Large intestine (tissue), 3 donors: ENCODE results near the gene NUDT14. TPM values are rescaled to one million over a fixed set of nuclear protein-coding genes. Genes with fewer than 3 reads are reported as not detected.

Source experiments
- DNase-seq, 2 donors: peaks; one replicate each; pipeline versions ENCODE4 v3.0.0 to v3.0.0-alpha.2; 2013
- H3K27ac ChIP-seq: one replicate; pipeline ENCODE4 v1.5.1; 2013; ENCODE audit warnings: low read length
- H3K27me3 ChIP-seq: 2 replicates; pipeline ENCODE4 v1.6.1; 2013; ENCODE audit warnings: low read length; ENCODE audit not compliant: control insufficient read depth, insufficient read depth
- H3K36me3 ChIP-seq: 2 replicates; pipeline ENCODE4 v1.6.1; 2013; ENCODE audit warnings: low read length; ENCODE audit not compliant: control insufficient read depth, insufficient read depth
- H3K4me1 ChIP-seq: one replicate; pipeline ENCODE4 v1.6.1; 2013; ENCODE audit warnings: low read length; ENCODE audit not compliant: control insufficient read depth, insufficient read depth
- H3K4me3 ChIP-seq: one replicate; pipeline ENCODE4 v1.5.1; 2013; ENCODE audit warnings: low read length
- H3K9me3 ChIP-seq: one replicate; pipeline ENCODE4 v1.6.1; 2013; ENCODE audit warnings: mild to moderate bottlenecking, low read depth, low read length, moderate library complexity; ENCODE audit not compliant: control insufficient read depth
- WGBS: methylation state at CpG from one replicate; pipeline ENCODE4 v1.1.5; 2013; ENCODE audit warnings: low lambda C conversion rate; ENCODE audit not compliant: insufficient coverage; 5-methylcytosine and 5-hydroxymethylcytosine counted together
- polyA plus RNA-seq: library from polyadenylated mRNA; unstranded; fragments of 120-200 nt; gene quantifications from one replicate; pipeline ENCODE4 v1.2.1, GENCODE V29; 2013

The NUDT14 gene
- polyA plus RNA-seq, 1 donor, result 64.4 TPM

DNA sequence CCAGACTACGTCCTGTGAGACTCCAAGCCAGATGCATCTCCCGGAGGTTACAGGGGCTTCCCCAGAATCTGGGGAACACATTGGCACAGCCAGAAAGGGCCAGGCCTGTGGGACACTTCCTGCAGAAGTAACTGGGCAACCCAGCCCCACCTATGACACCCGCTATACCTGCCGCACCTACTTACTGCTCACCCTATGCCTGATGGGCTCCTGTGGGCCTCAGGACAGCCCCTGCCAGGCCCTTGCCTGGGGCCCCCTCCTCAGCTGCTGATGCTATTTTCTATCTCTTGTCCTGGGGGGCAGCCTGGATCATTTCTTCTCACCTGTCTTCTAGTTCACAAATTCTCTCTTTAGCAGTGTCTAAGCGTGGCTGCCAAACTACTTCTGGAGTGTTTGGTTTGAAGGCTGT, 41.3 kb downstream of the NUDT14 start:
- H3K27ac ChIP-seq, result no peak overlapping the region
- peaks cover 2% of the 10 kb centered on the region for H3K36me3 ChIP-seq
- H3K4me3 ChIP-seq, result no peak overlapping the region
- H3K4me1 ChIP-seq, result no peaks in the 10 kb centered on the region
- DNase-seq, result no peak
- WGBS, result 100% methylated on average over 1 of the region's 5 CpGs
- peaks cover 23% of the 10 kb centered on the region for H3K9me3 ChIP-seq
- H3K27me3 ChIP-seq, result no peaks in the 10 kb centered on the region

- Histone ChIP-seq H3K36me3 (peaks cover 2% of the 10 kb centered on the region), H3K9me3 (peaks cover 23% of the 10 kb centered on the region), H3K27me3 (no peaks in the 10 kb centered on the region), H3K4me3 (no peak overlapping the region), H3K4me1 (no peaks in the 10 kb centered on the region), H3K27ac (no peak overlapping the region)
- no CpG with 5 or more reads among the region's 10 CpGs for WGBS
- DNase-seq, result no peak
These were observed 41.8 kb downstream of the NUDT14 start for GRCh38 chr14:105139212-105139825.

DNA sequence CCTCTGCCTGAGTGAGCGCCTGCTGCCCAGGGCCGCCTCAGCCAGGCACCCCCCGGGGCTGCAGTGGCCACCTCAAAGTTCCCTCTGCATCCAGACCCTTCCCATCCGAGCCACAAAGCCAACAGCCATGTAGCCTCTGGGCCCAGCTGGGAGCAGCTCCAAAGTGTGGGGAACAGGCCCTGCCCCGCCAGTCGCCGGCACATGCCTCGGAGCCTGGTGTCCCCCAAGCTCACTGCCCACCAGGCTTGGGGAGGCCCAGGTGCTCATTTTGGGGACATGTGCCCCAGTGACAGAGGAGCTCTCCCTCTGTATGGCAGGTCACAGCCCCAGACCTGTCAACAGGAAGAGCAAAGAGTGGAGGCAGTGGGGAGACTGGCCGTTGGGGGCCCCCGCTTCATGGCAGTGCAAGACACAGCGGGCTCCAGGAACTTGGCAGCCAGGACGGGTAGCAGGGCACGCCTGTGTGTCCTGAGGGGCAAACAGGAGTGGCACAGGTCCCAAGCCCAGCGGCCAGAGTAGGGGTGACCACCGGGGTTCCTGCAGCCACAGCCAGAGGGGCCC, 42.5 kb downstream of the NUDT14 start:
- H3K9me3 ChIP-seq, result peaks cover 23% of the 10 kb centered on the region
- no peak overlapping the region for H3K27ac ChIP-seq
- no peaks in the 10 kb centered on the region for H3K4me1 ChIP-seq
- H3K4me3 ChIP-seq, result no peak overlapping the region
- DNase-seq, result no peak
- peaks cover 2% of the 10 kb centered on the region for H3K36me3 ChIP-seq
- no CpG with 5 or more reads among the region's 15 CpGs for WGBS
- H3K27me3 ChIP-seq, result no peaks in the 10 kb centered on the region

DNA sequence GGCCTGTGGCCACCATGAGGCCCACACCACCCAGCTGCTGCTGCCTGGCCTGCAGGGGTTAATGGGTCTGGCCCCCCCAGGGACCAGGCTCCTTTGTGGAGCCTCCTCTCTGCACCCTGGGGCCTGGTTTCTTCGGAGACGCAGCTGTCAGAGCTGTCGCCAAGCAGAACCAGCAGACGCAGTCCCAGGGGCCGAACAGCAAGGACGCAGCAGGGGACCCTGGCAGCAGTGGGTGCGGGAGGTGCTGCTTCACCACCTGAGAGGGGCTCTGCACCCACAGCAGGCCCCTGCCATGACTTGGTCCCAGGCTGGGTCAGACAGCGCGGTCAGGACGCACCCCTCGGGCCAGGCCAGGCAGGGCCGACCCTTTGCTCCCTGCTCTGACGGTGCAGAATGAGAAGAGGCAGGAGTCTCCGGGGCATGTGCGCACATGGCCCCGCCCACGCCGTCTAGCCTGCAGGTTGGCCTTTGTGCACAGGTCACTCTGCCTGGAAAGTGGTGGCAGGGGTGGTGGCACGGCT, 43.0 kb downstream of the NUDT14 start:
- no peaks in the 10 kb centered on the region for H3K4me1 ChIP-seq
- no peak overlapping the region for H3K27ac ChIP-seq
- no peaks in the 10 kb centered on the region for H3K27me3 ChIP-seq
- no CpG with 5 or more reads among the region's 19 CpGs for WGBS
- peaks cover 2% of the 10 kb centered on the region for H3K36me3 ChIP-seq
- peaks cover 23% of the 10 kb centered on the region for H3K9me3 ChIP-seq
- no peak overlapping the region for H3K4me3 ChIP-seq
- DNase-seq, result no peak

GRCh38 chr14:105137481-105138020, 43.6 kb downstream of the NUDT14 start:
- no peak overlapping the region for H3K4me3 ChIP-seq
- H3K4me1 ChIP-seq, result no peaks in the 10 kb centered on the region
- H3K27ac ChIP-seq, result no peak overlapping the region
- H3K36me3 ChIP-seq, result peaks cover 2% of the 10 kb centered on the region
- no peaks in the 10 kb centered on the region for H3K27me3 ChIP-seq
- DNase-seq, result no peak
- no CpG with 5 or more reads among the region's 14 CpGs for WGBS
- H3K9me3 ChIP-seq, result peaks cover 20% of the 10 kb centered on the region

GRCh38 chr14:105136401-105137322, 44.5 kb downstream of the NUDT14 start:
- H3K27me3 ChIP-seq, result no peaks in the 10 kb centered on the region
- H3K9me3 ChIP-seq, result peaks cover 16% of the 10 kb centered on the region
- no peak overlapping the region for H3K27ac ChIP-seq
- no peak for DNase-seq
- peaks cover 2% of the 10 kb centered on the region for H3K36me3 ChIP-seq
- no peak overlapping the region for H3K4me3 ChIP-seq
- WGBS, result no CpG with 5 or more reads among the region's 50 CpGs
- H3K4me1 ChIP-seq, result no peaks in the 10 kb centered on the region

GRCh38 chr14:105135700-105136395, 45.3 kb downstream of the NUDT14 start:
- no CpG with 5 or more reads among the region's 14 CpGs for WGBS
- Histone ChIP-seq H3K36me3 (no peaks in the 10 kb centered on the region), H3K4me3 (no peak overlapping the region), H3K27ac (no peak overlapping the region), H3K9me3 (peaks cover 15% of the 10 kb centered on the region), H3K4me1 (no peaks in the 10 kb centered on the region), H3K27me3 (no peaks in the 10 kb centered on the region)
- DNase-seq, result no peak

DNA sequence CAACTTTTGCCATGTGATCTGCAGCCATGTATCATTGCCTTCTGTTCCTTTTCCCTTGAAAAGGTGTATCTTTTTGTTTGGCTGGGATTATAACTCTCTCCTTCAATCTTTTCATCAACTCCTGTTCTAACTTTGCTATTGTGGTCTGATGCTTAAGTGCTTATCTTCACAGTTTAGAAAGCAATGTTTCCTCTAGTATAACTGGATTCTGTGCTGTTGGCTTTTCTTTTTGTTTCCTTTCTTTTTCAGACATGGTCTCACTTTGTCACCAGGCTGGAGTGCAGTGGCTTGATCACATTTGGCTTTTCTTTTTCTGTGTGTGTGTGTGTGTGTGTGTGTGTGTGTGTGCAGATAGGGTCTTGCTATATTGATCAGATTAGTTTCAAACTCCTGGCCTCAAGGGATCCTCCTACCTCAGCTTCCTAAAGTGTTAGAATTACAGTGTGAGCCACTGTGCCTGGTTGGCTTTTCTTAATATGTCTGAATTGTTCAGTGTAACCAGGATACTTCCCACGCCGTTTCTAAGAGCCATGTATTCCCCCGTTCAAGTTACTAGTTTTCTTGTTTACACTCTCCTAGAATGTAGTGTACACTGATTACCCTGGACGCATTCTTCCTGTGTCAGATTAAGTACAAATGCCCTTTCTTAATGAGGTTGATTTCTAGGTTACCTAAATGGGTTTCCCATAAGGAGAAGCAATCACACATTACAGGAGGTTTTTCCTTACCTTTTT, 48.0 kb downstream of the NUDT14 start:
- H3K36me3 ChIP-seq, result no peaks in the 10 kb centered on the region
- DNase-seq, result no peak
- H3K4me1 ChIP-seq, result no peaks in the 10 kb centered on the region
- no peak overlapping the region for H3K27ac ChIP-seq
- 60% methylated on average over 2 of the region's 4 CpGs for WGBS
- H3K9me3 ChIP-seq, result peaks cover 6% of the 10 kb centered on the region
- no peak overlapping the region for H3K4me3 ChIP-seq
- no peaks in the 10 kb centered on the region for H3K27me3 ChIP-seq

GRCh38 chr14:105131241-105131640, 49.9 kb downstream of the NUDT14 start:
- Histone ChIP-seq H3K36me3 (no peaks in the 10 kb centered on the region), H3K27me3 (no peaks in the 10 kb centered on the region), H3K9me3 (peaks cover 6% of the 10 kb centered on the region), H3K4me3 (no peak overlapping the region), H3K4me1 (peaks cover 5% of the 10 kb centered on the region), H3K27ac (no peak overlapping the region)
- DNase-seq, result no peak
- 80% methylated on average over 1 of the region's 2 CpGs for WGBS
